ENCODE results near the gene SEPTIN2. TPM values are rescaled to one million over a fixed set of nuclear protein-coding genes. Genes with fewer than 3 reads are reported as not detected.
"Not testable (repeated sequence)": the region's sequence is repeated elsewhere in the genome, so short reads cannot be mapped to it uniquely, and the experiment has no call there.

SEPTIN2 gene
- total RNA-seq, 1 experiment from 2014 or later, result 342 TPM

- intact Hi-C loops (cut with micrococcal nuclease; ENCODE audit: unreplicated experiment), result no loop called here
- no peak for DNase-seq (ENCODE audit: low spot score)
- H3K27ac ChIP-seq (ENCODE audit: low read depth, low read length, poor library complexity, severe bottlenecking), result no peak overlapping the region
- no peak overlapping the region for H3K4me3 ChIP-seq (ENCODE audit: low read depth, low read length, poor library complexity, severe bottlenecking)
- CTCF ChIA-PET, result no interaction called here
- TF ChIP-seq CTCF (conservative IDR thresholded peaks at IDR 0.05; ENCODE audit: low read depth, low read length) (no peak), EZH2 (IDR thresholded peaks at IDR 0.05; ENCODE audit: borderline replicate concordance, low read depth, low read length, poor library complexity, severe bottlenecking) (no peak)
- H3K36me3 ChIP-seq (ENCODE audit: insufficient read depth, low read length, poor library complexity, severe bottlenecking), result peaks cover under 1% of the 10 kb centered on the region
- H3K4me1 ChIP-seq (ENCODE audit: insufficient read depth, low read length, poor library complexity, severe bottlenecking), result peaks cover 13% of the 10 kb centered on the region
- H3K9me3 ChIP-seq (ENCODE audit: low read depth, low read length, poor library complexity, severe bottlenecking), result peaks cover 4% of the 10 kb centered on the region
- H3K27me3 ChIP-seq (replicated peaks; ENCODE audit: insufficient read depth, low read depth, low read length, poor library complexity), result no peaks in the 10 kb centered on the region
- POLR2A ChIA-PET (ENCODE audit: low non-redundant PET), result interaction anchor here (0.7 kb wide), 1 partner anchor 33 kb away, joined by 3 read pairs; no protein-coding TSS in a partner anchor
- no TSS peak for BruUV-seq (replicated peaks)
Observed at GRCh38 chr2:241274127-241274526, 41.6 kb upstream of the SEPTIN2 start.

- intact Hi-C loops (cut with micrococcal nuclease; ENCODE audit: unreplicated experiment), result no loop called here
Observed at GRCh38 chr2:241275504-241275903, 40.2 kb upstream of the SEPTIN2 start.

GRCh38 chr2:241275910-241276309 lies 39.8 kb upstream of the SEPTIN2 start:
- DNase-seq (ENCODE audit: low spot score), result no peak
- BruUV-seq (replicated peaks), result no TSS peak
- no peaks in the 10 kb centered on the region for H3K36me3 ChIP-seq (ENCODE audit: insufficient read depth, low read length, poor library complexity, severe bottlenecking)
- POLR2A ChIA-PET (ENCODE audit: low non-redundant PET), result no interaction called here
- peaks cover 4% of the 10 kb centered on the region for H3K9me3 ChIP-seq (ENCODE audit: low read depth, low read length, poor library complexity, severe bottlenecking)
- H3K27ac ChIP-seq (ENCODE audit: low read depth, low read length, poor library complexity, severe bottlenecking), result no peak overlapping the region
- CTCF ChIA-PET, result no interaction called here
- TF ChIP-seq CTCF (conservative IDR thresholded peaks at IDR 0.05; ENCODE audit: low read depth, low read length), result no peak
- TF ChIP-seq EZH2 (IDR thresholded peaks at IDR 0.05; ENCODE audit: borderline replicate concordance, low read depth, low read length, poor library complexity, severe bottlenecking), result no peak
- no peaks in the 10 kb centered on the region for H3K27me3 ChIP-seq (replicated peaks; ENCODE audit: insufficient read depth, low read depth, low read length, poor library complexity)
- no peak overlapping the region for H3K4me3 ChIP-seq (ENCODE audit: low read depth, low read length, poor library complexity, severe bottlenecking)
- peaks cover 10% of the 10 kb centered on the region for H3K4me1 ChIP-seq (ENCODE audit: insufficient read depth, low read length, poor library complexity, severe bottlenecking)
- intact Hi-C loops (cut with micrococcal nuclease; ENCODE audit: unreplicated experiment), result no loop called here

More at GRCh38 chr2:241275504-241275903, 40.2 kb upstream of the SEPTIN2 start:
- TF ChIP-seq CTCF (conservative IDR thresholded peaks at IDR 0.05; ENCODE audit: low read depth, low read length) (no peak), EZH2 (IDR thresholded peaks at IDR 0.05; ENCODE audit: borderline replicate concordance, low read depth, low read length, poor library complexity, severe bottlenecking) (no peak)
- Histone ChIP-seq H3K36me3 (ENCODE audit: insufficient read depth, low read length, poor library complexity, severe bottlenecking) (no peaks in the 10 kb centered on the region), H3K27me3 (replicated peaks; ENCODE audit: insufficient read depth, low read depth, low read length, poor library complexity) (no peaks in the 10 kb centered on the region), H3K27ac (ENCODE audit: low read depth, low read length, poor library complexity, severe bottlenecking) (no peak overlapping the region), H3K4me3 (ENCODE audit: low read depth, low read length, poor library complexity, severe bottlenecking) (no peak overlapping the region), H3K4me1 (ENCODE audit: insufficient read depth, low read length, poor library complexity, severe bottlenecking) (peaks cover 14% of the 10 kb centered on the region), H3K9me3 (ENCODE audit: low read depth, low read length, poor library complexity, severe bottlenecking) (peaks cover 4% of the 10 kb centered on the region)
- CTCF ChIA-PET, result no interaction called here
- no peak for DNase-seq (ENCODE audit: low spot score)
- POLR2A ChIA-PET (ENCODE audit: low non-redundant PET), result no interaction called here
- no TSS peak for BruUV-seq (replicated peaks)

GRCh38 chr2:241278306-241278705 lies 37.4 kb upstream of the SEPTIN2 start:
- CTCF ChIA-PET, result not testable (repeated sequence)

More at GRCh38 chr2:241278306-241278705, 37.4 kb upstream of the SEPTIN2 start:
- BruUV-seq (replicated peaks); H3K36me3 ChIP-seq (ENCODE audit: insufficient read depth, low read length, poor library complexity, severe bottlenecking); POLR2A ChIA-PET (ENCODE audit: low non-redundant PET); intact Hi-C loops (cut with micrococcal nuclease; ENCODE audit: unreplicated experiment); H3K4me1 ChIP-seq (ENCODE audit: insufficient read depth, low read length, poor library complexity, severe bottlenecking); DNase-seq (ENCODE audit: low spot score); H3K27ac ChIP-seq (ENCODE audit: low read depth, low read length, poor library complexity, severe bottlenecking); H3K27me3 ChIP-seq (replicated peaks; ENCODE audit: insufficient read depth, low read depth, low read length, poor library complexity); H3K4me3 ChIP-seq (ENCODE audit: low read depth, low read length, poor library complexity, severe bottlenecking); H3K9me3 ChIP-seq (ENCODE audit: low read depth, low read length, poor library complexity, severe bottlenecking): not testable (repeated sequence)

Data from A673 (cell line).